Occipital lobe (tissue), 2 donors: Measurements from ENCODE around the gene BTD. TPM values are rescaled to one million over a fixed set of nuclear protein-coding genes. Genes with fewer than 3 reads are reported as not detected.

Experiments
- DNase-seq: peaks from one replicate; lab custom pipeline; 2025; lab: John Stamatoyannopoulos, UW
- total RNA-seq: library from RNA; depleted of rRNA; stranded (reverse); fragments of >200 nt; gene quantifications from one replicate; pipeline ENCODE4 v1.2.3, GENCODE V29; 2014

Gene BTD
- total RNA-seq, 1 donor from 2014 or later = 19.5 TPM

DNA sequence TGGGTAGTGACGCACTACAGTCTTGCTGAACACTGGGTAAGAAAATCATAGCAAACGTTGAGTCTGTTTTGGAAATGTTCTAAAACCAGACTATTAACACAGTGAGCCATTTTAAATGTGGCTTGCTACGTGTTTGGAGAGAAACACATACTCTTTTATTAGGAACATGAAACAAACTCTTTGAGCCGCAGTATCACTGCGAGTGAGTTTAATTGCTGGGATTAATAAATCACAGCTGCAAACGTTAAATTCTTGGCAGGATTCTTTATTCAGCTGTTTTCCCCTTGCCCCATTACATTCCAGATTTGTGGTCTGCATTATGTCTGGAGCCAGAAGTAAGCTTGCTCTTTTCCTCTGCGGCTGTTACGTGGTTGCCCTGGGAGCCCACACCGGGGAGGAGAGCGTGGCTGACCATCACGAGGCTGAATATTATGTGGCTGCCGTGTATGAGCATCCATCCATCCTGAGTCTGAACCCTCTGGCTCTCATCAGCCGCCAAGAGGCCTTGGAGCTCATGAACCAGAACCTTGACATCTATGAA lies 33.6 kb downstream of the BTD start:
- no peak for DNase-seq

- no peak for DNase-seq
Observed at GRCh38 chr3:15636028-15636709, 34.6 kb downstream of the BTD start.

GRCh38 chr3:15637131-15637951 lies 35.8 kb downstream of the BTD start:
- no peak for DNase-seq

DNA sequence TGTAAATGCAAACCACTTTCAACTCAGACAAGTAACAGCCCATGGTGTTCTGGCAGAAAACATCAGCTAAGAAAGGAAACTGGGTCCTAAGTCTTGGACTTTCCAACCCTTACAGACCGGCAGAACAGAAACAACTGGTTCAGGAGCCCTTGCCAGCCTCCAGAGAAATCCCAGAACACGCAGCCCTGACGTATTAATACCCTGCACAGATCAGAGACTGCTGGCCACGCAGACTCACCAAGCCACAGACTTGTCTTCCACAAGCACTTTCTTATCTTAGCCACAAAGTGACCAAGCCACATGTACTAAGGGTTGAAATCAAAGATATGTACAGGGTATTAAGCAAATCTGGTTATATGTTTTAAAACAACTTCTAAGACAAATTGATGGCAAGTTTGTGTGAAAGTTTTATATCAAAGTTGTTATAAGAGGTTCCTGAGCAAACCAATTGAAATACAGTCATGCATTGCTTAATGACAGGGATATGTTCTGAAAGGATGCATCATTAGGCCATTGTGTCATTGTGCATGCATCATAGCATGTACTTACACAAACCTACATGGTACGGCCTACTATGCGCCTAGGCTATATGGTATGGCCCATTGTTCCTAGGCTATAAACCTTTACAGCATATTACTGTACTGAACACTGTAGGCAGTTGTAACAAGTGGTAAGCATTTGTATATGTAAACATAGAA lies 36.8 kb downstream of the BTD start:
- no peak for DNase-seq

- no peak for DNase-seq
Observed at GRCh38 chr3:15638891-15639262, 37.3 kb downstream of the BTD start.

- no peak for DNase-seq
Observed at GRCh38 chr3:15645246-15645645, 43.7 kb downstream of the BTD start.

DNA sequence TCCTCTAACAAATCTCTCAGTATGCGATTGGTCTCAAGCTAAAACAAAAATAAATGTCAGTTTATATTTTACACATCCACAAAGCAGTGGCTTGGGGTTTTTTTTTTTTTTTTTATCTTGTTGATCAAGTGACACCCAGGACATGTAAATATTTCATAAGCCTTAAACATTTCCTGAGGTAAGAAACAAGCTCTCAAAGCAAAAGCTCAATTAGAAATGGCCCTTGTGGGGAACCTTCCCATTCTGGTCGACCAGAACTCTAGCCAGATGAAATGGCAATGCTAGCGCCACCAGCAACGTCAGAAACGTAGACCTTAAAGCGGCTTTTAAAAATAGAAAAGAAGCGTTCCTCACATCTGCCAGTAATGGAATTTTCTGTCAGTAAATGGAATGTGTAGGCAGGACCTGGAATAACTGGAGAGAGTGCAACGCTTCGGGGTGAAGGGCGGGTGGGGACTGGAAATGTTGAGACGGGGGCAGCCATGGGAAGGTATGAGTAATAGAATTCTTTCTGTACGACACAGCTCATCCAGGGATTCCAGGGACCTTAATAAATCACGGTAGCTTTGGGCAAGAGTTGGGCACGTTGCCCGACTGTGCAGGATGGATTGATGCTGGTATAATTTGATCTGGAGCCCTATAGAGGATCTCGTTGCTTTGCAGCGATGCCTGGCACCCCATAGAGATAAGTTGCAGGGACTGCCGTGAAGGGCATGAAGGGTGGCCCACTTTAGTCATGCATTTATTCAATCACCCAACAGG lies 44.4 kb downstream of the BTD start:
- no peak for DNase-seq

DNA sequence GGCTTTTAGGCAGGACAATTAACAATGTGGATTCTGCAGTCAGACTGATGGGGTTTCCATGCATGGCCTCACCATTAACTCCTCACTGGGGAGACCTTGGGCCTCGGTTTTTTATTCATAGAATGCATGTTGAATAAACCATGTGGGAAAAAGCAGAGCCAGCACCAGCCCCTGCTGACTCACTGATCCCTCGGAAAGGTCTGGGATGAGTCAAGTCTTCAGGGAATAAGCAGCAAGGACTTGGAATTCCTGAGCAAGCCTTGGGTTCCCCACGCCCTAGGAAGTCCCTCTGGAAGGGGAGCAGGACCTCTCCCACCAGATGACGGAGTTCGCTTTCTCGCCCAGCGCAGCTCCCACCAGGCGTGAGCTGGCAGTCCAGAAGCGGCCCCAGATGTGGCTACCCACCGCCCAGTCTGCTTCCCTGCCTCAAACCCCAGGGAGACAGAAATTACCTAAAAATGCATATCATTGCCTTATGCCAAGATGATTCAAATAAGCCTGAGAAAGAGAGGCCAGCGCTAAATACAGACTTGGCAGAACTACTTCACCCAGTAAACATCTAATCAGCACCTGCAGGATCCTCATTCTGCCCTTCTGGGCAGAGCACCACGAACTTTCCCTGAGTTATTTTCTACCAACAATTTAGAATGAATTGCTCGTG lies 45.4 kb downstream of the BTD start:
- no peak for DNase-seq

DNA sequence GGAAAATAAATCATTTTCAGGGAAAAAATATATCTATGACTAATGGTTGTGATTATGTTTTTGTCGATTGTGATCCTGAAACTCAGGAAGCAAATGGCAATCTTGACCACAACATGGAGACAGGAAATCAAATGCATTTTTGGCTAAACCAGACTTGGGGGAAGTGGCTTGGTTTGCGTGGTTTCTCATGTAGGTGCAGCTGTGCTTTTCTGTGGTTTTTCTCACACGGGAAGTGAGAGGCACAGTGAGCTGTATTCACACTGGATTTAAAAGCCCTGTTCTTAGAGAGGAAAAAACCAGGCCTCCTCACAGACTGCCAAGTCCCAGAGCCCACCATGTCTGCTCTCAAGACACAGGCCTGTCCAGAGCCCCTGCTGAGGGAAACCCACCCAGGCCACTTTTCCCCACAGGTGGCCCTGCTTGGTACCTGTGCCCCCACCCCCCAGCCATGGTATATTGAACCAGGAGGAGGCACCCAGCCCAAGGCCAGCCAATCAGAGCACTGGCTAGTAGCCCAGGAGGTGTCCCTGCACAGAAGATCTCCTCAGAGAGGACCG lies 46.1 kb downstream of the BTD start:
- DNase-seq = no peak

DNA sequence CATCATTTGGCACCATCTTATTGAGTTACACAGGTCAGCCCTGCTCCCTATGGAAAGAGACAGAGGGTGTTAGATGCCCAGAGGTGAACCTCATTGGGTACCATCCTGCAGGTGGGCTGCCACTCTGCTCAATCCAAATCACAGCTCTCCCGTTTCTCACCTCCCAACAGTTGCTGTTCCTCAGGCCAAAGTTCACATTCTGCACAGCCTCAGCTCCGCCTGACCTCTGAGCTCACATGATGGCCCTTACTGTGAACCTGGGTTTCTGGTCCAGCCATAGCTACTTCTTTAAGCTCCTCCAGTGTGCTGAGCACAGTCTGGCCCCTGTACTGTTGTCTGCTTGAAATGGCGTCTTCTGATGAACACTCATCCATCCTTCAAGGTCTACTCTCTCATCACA lies 47.8 kb downstream of the BTD start:
- DNase-seq = no peak

- DNase-seq = no peak
Observed at GRCh38 chr3:15649858-15650257, 48.3 kb downstream of the BTD start.

DNA sequence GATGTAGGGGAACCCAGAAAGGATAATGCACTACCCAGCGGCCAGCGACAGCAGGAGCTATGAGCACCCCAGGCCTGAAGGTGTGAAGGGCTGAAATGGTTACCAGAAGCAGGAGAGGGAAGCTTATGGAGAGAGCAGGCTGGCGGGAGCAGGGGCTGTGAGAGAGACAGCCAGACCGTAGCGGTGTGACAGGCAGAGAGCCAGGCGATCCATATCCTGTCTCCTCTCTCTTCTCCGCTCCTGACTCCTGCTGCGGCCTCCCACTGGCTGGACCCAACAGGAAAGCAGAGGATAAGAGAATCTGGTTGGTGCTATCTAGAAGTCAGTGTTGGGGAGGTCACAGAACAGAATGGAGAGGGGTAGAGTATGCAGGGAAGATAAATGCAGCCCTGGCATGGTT lies 49.9 kb downstream of the BTD start:
- no peak for DNase-seq

DNA sequence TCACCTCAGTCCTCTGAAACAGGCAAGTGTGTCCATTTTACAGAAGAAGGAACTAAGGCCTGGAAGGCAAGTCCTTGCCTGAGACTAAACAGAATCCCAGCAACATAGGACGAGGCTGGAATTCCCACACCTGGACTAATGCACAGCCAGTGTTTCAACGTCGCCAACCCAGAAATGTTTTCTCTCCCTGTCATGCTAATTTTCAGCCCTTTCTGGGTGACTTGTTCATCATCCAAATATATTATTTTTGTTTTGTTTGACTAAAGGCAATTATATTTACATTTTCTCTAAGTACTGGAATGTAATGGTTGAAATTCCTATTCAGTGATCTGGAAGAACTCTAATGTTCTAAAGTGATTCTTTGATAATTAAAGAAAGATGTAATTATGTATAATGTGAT lies 51.8 kb downstream of the BTD start:
- DNase-seq = no peak

DNA sequence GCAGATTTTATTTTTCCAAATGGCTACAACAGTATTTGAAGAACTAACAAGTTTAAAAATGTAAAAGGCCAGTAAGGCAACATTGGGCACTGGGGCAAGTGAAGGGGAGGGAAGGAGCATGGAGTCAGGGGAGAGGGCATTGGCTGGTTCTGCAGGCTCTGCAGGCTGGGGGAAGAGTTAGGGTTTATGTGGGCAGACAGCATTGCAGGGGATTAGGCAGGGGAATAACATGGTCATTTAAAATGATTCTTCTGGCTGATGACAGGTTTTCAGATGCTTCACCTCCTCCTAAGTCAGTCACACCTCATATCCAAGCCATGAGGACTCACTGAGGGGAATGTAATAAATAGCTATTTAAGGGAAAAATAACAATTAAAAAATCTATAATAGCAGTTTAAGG lies 52.6 kb downstream of the BTD start:
- DNase-seq = no peak

DNA sequence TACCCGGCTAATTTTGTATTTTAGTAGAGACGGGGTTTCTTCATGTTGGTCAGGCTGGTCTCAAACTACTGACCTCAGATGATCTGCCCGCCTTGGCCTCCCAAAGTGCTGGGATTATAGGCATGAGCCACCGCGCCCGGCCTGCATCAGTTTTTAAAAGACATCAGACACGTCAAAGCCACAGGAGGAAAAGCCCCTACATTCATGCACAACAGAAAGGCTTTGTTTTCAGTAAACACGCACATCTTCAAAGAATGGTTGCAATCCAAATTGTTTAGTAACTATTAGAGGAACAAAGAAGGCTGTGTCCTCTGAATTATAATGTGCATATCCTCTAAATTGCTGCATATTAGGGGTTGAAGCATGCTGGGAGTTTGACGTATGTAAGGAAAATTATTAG lies 53.3 kb downstream of the BTD start:
- DNase-seq = no peak

GRCh38 chr3:15656342-15656741 lies 54.8 kb downstream of the BTD start:
- no peak for DNase-seq

GRCh38 chr3:15657016-15657415 lies 55.5 kb downstream of the BTD start:
- DNase-seq = no peak

DNA sequence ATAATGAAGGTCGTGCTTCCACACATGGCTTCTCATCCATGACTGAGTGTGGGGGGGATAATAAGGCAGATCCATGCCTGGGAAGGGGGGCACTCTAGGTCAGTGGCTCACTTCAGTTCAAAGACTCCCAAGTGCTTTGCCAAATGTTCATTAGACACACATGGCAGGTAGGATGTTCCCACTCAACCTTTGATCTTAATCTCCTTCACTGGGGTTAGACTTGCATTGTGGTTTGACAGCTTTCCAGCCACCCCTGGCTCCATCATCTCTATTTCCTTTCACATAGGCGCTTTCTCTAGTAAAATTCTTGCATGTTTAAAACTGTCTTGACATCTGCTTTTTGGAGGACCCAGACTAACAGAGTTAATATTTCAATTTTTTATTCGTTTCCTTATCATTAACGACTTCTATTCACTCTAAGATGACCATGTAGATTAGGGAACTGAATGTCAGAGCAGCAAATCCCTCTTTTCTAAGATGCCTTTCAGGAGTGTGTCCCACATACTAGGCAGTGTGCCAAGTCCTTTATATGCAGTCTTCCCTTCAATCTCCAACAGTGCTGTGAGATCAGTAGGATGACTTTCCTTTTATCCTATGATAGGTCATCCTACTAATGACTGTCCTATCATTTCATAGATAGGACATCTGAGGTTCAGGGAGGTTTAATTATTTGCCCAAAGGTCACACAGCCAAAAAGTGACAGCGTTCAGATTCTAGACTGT lies 57.9 kb downstream of the BTD start:
- DNase-seq = no peak

DNA sequence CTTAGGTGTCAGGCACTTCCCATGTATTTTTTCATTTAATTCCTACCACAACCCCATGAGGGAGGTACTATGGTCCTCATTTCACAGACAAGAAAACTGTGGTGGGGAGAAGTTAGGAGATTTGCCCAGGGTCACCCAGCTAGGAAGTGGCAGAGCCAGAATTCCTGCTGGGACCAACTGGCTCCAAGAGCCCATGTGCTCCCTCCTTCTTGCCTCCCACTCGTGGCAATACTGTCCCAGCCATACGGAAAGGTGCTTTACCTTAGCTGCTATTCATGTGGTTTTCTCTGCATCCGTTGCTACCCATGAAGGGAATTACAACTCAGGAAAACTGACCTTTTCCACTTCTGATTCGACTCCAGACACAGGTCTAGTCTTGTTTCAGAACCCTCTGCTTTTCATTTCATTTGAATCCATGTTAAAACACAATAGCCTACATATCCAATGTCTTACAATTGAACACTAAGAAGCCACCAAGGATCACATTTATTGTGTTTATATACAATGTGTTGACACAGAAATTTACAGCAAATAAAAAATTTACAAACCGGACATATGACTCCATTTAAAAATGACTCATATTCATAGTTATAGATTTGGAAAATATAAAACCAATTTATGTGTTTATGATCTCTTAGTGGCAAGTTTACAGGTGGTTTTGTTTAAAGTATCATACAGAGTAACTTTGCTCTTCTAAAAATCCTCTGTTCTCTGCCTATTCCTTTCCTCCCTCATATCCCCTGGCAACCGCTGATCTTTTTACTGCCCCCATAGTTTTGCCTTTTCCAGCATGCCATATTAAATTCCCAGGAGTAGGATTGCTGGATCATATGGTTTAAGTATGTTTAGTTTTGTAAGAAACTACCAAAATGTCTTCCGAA lies 58.8 kb downstream of the BTD start:
- DNase-seq = no peak
